Mammary epithelial cell (primary cell): Measurements from ENCODE around the gene APBA2.

Experiments
- CTCF ChIP-seq, 2 donors: IDR thresholded peaks in 1 of 2; conservative IDR thresholded peaks in 1 of 2; 2 replicates each; pipeline ENCODE4 v1.5.1; 2011 to 2012; ENCODE audit warnings: inconsistent platforms in 2 of 2, low read length in 2 of 2, mild to moderate bottlenecking in 2 of 2, control low read depth in 1 of 2, low read depth in 1 of 2; ENCODE audit not compliant: insufficient read depth in 1 of 2; ENCODE audit errors: extremely low read depth in 1 of 2
- EZH2 ChIP-seq: IDR thresholded peaks from 2 replicates; pipeline ENCODE4 v1.6.1; 2012; ENCODE audit warnings: low read length, inconsistent platforms, borderline replicate concordance

GRCh38 chr15:29115093-29115991 lies 229.6 kb downstream of the APBA2 start:
- TF ChIP-seq CTCF (conservative IDR thresholded peaks at IDR 0.05 in 1 of 2, IDR thresholded peaks at IDR 0.05 in 1 of 2; ENCODE audit: extremely low read depth in 1 of 2, insufficient read depth in 1 of 2, low read depth in 1 of 2, low read length in 2 of 2) (no peak), EZH2 (no peak)
